ENCODE data around the gene HIVEP2.
A peak's percentile ranks its signal among the peaks of the same experiment; 100 is the strongest.

Gene HIVEP2

GRCh38 chr6:142821860-142822259 lies 123.1 kb downstream of the HIVEP2 start:
- DNase-seq: peak in 6 of 51 donors; percentile 6 to 40 (median 18)

DNA sequence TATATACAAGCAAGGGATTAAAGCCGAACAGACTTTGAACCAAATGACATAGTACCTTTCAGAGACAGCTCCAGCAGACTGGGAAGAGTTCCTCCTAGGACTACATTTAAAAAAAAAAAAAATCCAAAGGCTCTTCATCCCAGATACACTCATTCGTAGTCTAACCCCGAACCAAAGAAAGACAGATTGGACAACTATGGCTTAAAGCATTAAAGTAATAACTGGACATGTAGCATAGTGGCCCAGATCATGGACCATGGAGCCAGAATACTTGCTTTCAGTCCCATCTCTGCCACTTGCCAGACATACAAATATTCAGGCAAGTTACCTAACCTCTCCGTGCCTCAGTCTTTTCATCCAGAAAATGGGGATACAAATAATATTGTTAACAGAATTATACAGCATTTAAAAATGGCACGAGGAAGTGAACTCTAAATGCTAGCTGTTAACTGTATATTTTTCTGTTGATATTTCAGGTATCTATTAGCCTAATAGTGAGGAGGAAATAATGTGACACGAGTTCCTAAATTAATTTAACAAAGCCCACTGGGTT lies 123.7 kb downstream of the HIVEP2 start:
- DNase-seq: no peak

- DNase-seq: no peak
These were observed 124.5 kb downstream of the HIVEP2 start for GRCh38 chr6:142820338-142821051.

- DNase-seq: no peak
These were observed 125.2 kb downstream of the HIVEP2 start for GRCh38 chr6:142819603-142820337.

- no peak for DNase-seq
These were observed 128.5 kb downstream of the HIVEP2 start for GRCh38 chr6:142816486-142816885.

GRCh38 chr6:142816031-142816430 lies 128.9 kb downstream of the HIVEP2 start:
- no peak for DNase-seq

GRCh38 chr6:142811923-142812322 lies 133.1 kb downstream of the HIVEP2 start:
- no peak for DNase-seq

DNA sequence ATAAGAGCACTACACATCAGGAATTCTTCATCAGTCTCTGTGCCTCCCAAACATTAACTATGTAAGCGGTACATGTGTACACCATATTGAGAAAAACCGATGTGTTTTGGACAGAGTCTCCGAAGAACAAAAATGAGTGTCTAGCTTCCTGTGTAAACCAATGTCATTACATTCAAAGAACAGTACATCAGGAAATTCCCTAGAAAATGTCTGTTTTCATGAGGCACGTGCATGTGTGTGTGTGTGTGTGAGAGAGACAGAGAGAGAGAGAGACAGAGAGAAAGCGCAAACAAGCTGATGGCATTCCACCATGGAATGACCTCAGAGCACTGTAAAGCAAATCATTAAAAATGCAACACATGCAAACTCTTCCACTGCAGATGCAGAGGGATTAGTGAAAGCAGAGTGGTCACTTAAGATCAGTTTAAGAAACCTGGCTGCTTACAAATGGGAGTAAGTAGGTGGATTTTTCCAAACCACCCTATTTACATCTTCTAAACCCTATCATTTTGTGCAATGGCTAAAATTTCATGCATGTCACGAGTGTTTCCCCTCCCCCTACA lies 133.9 kb downstream of the HIVEP2 start:
- peak in 1 of 51 donors; percentile 16 for DNase-seq

DNA sequence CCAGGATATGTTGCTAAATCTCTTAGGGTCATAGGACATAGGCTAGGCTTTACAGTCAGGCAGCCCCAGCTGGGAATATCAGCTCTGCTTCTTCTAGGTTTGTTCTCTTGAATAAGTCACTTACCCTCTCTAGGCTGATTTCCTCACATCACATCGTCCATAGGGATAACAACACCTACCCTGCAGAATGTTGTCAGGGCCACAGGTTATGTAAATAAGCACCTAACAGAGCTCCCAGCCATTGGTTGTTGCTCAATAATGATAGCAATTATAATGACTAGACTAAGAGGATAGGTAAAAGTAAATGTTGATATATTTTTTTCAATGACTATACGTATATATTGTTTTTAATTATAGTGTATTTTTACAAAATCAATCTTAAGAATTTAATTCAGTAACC lies 135.0 kb downstream of the HIVEP2 start:
- no peak for DNase-seq

- no peak for DNase-seq
These were observed 136.4 kb downstream of the HIVEP2 start for GRCh38 chr6:142808405-142809061.

- no peak for DNase-seq
These were observed 139.9 kb downstream of the HIVEP2 start for GRCh38 chr6:142805042-142805441.

- DNase-seq: no peak
These were observed 140.5 kb downstream of the HIVEP2 start for GRCh38 chr6:142804490-142804889.

DNA sequence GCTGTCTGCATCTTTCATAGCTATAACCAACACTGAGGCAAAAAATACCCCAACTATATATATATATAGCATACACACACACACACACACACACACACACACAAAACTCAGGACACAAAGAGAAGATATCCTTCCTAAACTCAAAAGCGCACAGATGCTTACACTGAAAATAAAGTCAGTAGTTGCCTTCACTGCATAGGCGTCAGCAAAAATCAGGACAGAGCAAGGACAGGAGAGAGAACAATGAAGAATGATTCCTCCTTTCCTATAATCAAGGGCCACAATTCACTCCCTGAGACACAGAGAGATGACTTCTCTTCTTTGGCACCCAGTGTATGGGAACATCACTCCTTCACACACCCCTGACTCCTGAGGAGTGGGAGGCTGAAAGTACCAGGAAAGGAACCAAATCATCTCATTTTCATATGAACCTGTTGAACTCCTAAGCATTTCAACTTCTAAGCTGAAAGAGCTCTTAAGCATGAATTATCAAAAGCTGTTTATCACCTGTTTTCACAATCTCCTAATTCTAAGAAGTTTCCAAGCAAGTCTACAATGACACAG lies 141.4 kb downstream of the HIVEP2 start:
- no peak for DNase-seq

- no peak for DNase-seq
These were observed 141.9 kb downstream of the HIVEP2 start for GRCh38 chr6:142803032-142803431.

DNA sequence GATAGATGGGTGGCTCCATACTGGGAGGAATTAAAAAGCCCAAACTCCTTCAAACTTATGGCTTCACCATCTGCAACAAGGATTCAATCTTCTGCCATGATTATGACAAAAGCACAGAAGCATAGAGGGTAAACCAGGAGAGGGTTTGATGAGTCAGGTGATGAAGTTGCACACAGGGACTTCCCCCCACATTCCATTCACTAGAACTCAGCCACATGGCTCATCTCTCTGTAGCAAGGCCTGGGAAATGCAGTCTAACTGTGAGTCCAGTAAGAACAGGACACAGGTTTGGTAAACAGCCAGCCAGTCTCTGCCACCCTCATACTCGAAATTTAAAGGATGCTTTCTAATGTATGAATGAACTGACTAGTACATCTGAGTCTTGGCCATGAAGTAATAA lies 142.9 kb downstream of the HIVEP2 start:
- no peak for DNase-seq

DNA sequence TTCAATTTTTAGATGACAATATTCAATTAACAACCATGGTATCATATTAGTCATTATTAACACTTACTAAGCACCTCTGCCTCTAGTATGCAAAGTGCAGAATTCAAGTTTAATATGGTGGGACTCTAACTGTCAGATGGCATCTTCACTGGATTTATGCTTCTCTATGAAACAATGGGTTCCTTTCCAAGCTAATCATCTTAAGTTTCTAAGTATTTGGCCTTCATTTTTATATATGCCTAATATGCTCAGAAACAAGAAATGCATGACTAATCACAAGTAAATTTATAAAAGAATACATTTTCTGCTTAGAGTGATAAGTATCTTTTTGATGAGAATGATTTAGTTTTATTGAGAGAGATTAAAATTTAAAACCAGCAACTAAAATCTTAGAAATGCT lies 144.7 kb downstream of the HIVEP2 start:
- no peak for DNase-seq

- DNase-seq: no peak
These were observed 145.3 kb downstream of the HIVEP2 start for GRCh38 chr6:142799639-142800038.

- DNase-seq: no peak
These were observed 147.8 kb downstream of the HIVEP2 start for GRCh38 chr6:142797159-142797558.

DNA sequence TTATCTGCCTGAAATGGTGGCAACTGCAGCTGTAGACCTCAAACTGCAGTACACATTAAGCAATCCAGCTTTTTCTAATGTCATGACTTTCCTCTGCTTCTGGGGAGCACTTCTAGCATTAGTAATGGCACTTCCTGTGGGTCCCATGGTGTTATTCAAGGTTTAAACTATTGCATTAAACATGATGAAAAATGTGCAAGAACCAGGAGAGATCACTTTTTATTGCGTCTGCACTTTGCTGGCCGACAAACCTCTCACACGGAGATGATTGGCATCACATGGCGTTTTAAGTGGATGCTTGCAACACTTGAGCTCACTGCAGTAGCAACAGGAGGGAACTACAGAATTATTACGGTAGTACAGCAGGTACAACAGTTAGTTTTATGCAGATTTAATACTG lies 148.4 kb downstream of the HIVEP2 start:
- no peak for DNase-seq

DNA sequence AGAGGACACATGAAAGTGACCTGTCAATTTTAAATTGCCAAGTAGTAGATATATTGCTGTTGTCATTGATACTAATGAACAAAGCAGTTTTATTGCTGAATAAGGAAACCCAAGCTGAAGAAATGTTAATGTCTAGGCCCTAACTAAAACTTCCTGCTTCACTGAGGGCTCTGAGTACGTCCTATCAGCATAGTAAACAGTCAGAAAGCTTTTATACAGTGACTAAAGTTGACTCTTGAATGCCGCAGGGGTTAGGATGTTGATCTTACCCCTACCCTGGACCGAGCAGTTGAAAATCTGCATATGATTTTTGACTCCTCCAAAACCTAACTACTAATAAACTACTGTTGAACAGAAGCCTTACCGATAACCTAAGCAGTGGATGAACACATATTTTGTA lies 149.0 kb downstream of the HIVEP2 start:
- DNase-seq: no peak

- no peak for DNase-seq
These were observed 150.6 kb downstream of the HIVEP2 start for GRCh38 chr6:142794424-142794823.

- DNase-seq: no peak
These were observed 154.7 kb downstream of the HIVEP2 start for GRCh38 chr6:142790257-142790656.

Data from hypothalamus (tissue), 51 donors.